Measurements from ENCODE around the gene KDF1.

Gene KDF1

DNA sequence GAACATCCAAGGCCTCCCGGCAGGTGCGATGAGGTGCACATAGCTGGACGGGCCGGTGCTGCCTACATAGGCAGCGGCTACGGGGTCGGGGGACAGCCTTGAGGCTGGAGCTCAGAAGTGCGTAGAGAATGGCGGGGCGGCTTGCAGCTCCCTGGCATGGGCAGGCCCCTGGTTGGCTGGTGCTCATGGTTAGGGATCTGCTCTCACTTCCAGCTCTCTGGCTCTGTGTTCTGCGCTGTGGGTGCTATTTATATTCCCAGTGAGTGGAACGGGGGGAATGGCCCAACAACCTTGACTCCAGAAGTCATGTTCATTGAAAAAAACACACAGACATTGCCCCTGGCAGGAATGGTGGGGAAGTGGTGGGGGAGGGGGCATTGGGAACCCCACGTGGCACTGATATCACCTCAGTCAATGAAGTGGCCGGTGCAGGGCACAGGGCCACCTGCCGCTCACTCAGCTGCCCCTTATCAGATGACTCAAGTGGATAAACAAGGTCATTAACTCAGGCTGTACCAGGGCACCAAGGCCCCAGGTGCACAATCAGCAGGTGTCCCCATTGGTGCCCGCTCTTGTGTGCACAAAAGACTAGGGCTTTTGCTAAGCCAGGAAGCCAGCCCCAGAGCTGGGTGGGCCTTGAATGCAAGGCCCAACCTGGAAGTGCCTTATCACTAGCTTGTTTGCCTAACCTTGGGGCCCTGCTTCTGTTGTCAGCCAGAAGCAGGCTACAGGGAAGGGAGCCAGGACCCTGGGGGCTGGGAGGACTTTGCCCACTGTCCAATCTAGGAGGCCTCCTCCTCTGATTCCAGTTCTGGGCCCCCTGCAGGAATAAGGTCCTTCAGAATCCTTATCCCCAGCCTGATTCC, 46.3 kb downstream of the KDF1 start, which contains the start of gene NR0B2:
Gene NR0B2 (minus strand): TSS at position 222 of the 866 bp plus-strand sequence. CDS start 35 bp downstream, at position 187.
- no peak for DNase-seq

DNA sequence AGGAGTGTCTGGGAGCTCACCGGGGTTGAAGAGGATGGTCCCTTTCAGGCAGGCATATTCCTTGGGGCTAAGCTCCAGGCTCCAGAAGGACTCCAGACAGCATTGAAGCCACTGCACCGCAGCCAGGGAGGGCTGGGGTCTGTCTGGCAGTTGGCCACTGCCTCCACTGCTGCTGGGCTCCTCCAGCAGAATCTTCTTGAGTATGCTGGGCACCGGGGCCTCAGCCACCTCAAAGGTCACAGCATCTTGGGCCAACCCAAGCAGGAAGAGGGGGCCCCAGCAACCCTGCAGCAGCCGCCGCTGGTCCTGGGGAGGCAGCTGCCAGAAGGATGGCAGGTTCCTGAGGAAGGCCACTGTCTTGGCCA, 46.9 kb downstream of the KDF1 start:
- no peak for DNase-seq

DNA sequence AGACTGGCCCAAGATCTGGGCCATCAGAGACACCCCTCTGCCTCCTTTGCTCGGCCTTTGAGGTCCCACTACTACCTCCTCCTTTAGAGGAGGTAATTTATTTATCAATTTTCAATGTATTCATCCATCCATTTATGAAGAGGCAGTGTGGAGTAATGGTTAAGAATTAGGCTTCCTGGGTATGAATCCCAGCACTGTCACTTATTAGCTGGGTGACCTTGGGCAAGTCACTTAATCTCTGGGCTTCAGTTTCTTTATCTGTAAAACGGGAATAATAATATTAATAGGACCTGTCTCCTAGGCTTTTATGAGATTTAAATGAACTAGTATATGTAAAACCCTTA, 48.1 kb downstream of the KDF1 start:
- no peak for DNase-seq

DNA sequence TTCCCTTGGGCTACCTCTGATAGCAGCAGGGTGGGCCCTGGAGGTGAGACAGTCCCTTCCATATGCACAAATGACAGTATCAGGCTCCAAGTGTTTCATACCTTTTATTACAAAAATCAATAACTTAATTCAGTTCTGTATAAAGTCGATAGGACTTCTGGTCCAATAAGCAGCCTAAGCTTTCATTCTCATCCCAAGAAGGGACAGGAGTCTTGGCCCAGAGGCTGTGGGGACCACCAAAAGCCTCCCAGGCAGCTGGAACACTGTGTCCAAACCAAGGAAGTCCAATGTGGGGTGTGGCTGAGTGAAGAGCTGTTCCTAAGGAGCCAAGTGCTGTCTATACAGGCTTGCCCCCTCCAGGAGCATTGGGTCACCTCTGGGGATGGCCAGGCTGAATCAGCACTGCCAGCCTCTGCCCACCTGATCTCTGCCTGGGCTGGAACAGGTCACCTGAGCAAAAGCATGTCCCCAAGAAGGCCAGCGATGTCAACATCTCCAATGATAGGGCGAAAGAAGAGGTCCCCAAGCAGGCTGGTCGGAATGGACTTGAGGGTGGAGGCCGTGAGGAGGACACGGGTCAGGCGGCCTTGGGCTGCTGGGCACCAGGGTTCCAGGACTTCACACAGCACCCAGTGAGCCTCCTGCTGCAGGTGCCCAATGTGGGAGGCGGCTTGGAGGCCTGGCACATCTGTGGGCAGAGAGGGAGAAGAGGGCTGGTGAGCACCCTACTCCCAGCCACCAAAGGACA, 48.7 kb downstream of the KDF1 start:
- DNase-seq = no peak

DNA sequence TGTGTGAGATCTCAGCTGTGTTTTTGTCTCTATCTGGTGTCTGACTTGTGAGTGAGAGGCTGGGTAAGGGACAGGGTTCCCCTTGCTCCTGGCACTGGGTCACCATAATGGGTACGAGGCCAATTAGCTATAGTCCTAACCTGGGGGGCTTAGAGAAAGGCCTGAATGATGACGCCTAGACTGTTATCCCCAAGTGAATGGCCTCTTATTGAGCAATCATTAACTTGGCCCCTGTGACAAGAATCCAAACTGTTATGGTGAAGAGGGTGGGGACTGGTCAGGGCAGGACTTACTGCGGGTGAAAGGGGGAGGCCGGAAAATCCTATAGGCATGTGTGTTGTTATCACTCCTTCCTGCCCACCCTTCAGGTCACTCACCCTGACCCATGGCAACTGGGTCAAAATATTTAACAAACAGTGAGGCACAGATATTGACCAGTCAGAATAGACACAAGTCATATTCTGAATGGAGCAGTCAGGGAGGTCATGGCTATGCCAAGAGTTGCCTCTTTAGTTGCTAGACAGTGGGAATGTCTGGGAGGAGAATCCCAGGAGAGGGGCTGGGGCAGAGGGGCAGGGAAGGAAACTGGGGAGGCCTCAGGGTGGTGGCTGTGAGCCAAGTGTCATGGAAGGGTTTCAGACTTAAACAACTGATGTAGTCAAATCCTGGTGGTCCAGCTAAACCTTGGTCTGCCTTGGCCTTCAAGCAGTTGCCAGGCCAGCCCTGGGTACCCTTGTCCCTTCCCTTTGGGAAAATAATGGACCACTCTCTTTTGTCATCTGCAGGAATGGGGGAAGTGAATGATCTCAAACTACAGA, 49.7 kb downstream of the KDF1 start:
- no peak for DNase-seq

DNA sequence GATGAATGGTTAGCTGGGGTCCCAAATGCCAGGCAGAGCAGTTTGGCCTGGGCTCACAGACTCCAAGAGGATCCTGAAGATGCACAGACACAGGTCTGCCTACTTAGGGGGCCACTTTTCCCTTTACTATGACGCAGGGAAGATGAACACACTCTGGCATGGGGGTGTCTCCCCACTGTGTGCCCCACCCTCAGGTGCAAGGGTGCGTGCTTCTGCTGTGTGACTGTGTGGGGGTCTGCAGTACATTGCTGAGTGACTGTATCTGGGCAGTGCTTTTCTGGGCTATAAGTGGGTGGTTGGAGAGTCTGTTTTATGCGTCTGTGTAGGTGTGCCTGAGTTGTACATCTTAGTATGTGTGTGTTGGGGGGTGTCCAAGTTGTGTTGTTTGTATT, 50.3 kb downstream of the KDF1 start:
- no peak for DNase-seq

DNA sequence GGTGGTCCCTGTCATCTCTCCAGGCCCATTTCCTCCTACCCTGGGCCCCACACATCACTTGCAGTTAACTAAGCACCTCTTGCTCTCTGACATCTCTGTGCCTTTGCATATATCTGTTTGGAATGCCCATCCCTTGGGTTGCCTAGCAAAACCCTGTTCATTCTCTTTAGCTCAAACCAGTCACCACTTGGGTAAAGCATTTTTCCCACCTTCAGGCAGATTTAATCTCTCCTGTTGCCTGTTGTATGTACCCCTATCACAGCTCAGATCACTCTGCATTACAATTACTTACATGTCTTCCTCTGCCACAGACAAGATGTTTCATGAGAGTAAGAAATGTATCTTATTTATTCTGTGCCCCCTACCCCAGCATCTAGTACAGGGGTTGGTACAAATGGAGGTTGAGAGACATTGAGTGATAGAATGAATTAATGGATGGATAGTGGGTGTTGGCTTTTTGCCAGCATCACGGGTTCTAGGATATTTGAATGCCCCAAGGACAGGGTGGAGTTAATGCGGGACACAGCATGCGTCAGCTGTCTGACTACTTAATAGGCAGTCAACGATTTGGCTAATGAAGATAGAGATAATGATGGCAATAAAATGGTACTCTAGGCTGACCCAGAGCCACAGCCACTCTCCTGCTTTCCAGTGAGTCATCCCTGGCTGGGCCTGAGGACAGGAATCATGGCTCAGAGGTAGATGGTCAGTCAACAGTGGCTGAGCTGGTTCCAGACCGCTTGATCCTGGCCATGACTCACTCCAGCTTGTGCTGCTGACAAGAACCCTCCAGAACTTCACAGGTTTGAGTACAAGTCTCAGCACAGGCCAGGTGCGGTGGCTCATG, 53.0 kb downstream of the KDF1 start:
- no peak for DNase-seq

DNA sequence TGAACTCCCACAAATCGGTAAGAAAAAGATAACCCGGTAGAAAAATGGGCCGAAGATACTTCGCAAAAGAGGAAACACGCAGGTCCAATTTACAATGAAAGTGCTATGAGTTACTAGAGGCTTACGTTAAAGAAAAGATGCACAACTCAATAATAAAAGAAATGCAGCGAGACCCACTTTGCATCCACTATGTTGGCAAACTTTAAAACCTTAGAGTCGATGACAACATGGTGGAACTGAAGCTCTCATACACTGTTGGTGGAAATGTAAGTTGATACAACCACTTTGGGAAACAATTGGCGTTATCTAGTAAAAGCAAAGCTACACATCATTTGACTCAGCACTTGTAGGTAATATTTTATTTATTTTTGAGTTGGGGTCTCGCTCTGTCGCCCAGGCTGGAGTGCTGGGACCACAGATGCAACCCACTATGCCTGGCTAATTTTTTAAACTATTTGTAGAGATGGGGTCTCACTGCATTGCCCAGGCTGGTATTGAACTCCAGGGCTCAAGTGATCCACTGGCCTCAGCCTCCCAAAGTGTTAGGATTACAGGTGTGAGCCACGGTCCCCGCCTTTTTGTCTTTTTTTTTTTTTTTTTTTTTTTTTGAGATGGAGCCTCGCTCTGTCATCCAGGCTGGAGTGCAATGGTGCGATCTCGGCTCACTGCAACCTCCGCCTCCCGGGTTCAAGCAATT, 59.3 kb downstream of the KDF1 start:
- DNase-seq = no peak

DNA sequence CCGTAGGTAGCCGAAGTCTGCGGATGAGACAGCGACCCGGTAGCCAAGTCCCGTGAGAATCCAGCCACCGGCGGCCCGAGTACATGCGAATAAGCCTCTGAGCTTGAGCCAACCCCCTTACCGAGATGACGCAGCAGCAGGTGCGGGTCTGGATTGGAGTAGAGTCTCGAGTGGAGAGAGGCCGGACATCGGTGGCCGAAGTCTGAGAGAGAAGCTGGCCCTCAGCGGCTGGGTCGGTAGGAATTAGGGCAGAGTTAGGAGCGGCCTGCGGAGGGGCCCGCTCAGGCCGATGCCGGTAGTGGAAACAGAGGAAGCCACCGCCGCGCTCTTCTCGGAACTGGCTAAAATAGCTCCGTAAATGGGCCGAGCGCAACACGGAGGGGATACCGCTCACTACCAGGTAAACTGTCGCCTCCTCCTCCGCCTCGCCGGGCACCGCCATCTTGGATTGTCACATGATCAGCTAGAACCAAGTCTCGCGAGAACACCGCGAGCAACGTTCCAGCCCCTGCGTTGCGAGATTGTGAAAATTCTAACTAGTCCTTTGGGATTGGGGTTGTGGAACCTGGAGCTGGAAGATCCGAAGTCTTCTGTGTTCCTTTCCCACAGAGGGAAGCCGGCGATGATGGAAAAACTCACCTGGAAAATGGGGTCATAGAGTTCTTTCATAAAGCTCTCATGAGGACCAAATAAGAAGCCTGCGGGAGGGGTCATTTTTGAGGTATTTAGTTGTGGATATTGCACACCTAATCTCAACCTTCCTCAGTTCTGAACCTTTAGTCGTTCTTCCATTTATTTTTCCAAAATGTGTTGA, 60.1 kb downstream of the KDF1 start, which contains the start of gene GPATCH3:
Gene GPATCH3 (minus strand): TSS at position 467 of the 814 bp plus-strand sequence. CDS start 25 bp downstream, at position 442.
- peak; percentile 89 for DNase-seq

Data from midbrain (tissue), 1 donor.